H9 (cell line): ENCODE results near the gene CDH4. TPM values are rescaled to one million over a fixed set of nuclear protein-coding genes. Genes with fewer than 3 reads are reported as not detected.

Experiments used
- DNase-seq: peaks from one replicate; pipeline ENCODE4 v3.0.0-alpha.2; 2017
- H2AFZ ChIP-seq: one replicate; pipeline ENCODE4 v1.6.1; 2013; ENCODE audit warnings: mild to moderate bottlenecking, low read length, control low read depth, moderate library complexity
- H2AK5ac ChIP-seq: 2 replicates; pipeline ENCODE4 v1.6.1; 2013; ENCODE audit warnings: low read length, control low read depth, mixed read lengths; ENCODE audit not compliant: insufficient read length
- H2BK120ac ChIP-seq: one replicate; pipeline ENCODE4 v1.6.1; 2013; ENCODE audit warnings: low read depth, mild to moderate bottlenecking, low read length, control low read depth, inconsistent platforms; ENCODE audit not compliant: poor library complexity, severe bottlenecking
- H2BK12ac ChIP-seq: 2 replicates; pipeline ENCODE4 v1.6.1; 2013; ENCODE audit warnings: low read length, control low read depth, mixed read lengths, low read depth; ENCODE audit not compliant: insufficient read length
- H2BK15ac ChIP-seq: 2 replicates; pipeline ENCODE4 v1.6.1; 2013; ENCODE audit warnings: low read depth, low read length, control low read depth
- H2BK20ac ChIP-seq: one replicate; pipeline ENCODE4 v1.6.1; 2013; ENCODE audit warnings: low read depth, mild to moderate bottlenecking, low read length, control low read depth, inconsistent platforms; ENCODE audit not compliant: poor library complexity, severe bottlenecking
- H2BK5ac ChIP-seq: 2 replicates; pipeline ENCODE4 v1.6.1; 2013; ENCODE audit warnings: low read length, control low read depth, mixed read lengths; ENCODE audit not compliant: insufficient read length
- H3K14ac ChIP-seq: 2 replicates; pipeline ENCODE4 v1.6.1; 2013; ENCODE audit warnings: low read length, control low read depth; ENCODE audit not compliant: insufficient read depth
- H3K18ac ChIP-seq: 2 replicates; pipeline ENCODE4 v1.6.1; 2013; ENCODE audit warnings: low read depth, mild to moderate bottlenecking, mixed read lengths, low read length, control low read depth; ENCODE audit not compliant: insufficient read length
- H3K23ac ChIP-seq: 2 replicates; pipeline ENCODE4 v1.6.1; 2013; ENCODE audit warnings: low read length, control low read depth, mixed read lengths, low read depth; ENCODE audit not compliant: insufficient read length
- H3K23me2 ChIP-seq: 2 replicates; pipeline ENCODE4 v1.6.1; 2013; ENCODE audit warnings: low read depth, mild to moderate bottlenecking, mixed read lengths, low read length, control low read depth; ENCODE audit not compliant: insufficient read length, poor library complexity, severe bottlenecking
- H3K27ac ChIP-seq: 2 replicates; pipeline ENCODE4 v1.5.1; 2013; ENCODE audit warnings: low read length, control low read depth, mixed read lengths, low read depth; ENCODE audit not compliant: insufficient read length
- H3K27me3 ChIP-seq: 2 replicates; pipeline ENCODE4 v1.6.1; 2013; ENCODE audit warnings: low read length, control low read depth, inconsistent platforms; ENCODE audit not compliant: insufficient read depth
- H3K4ac ChIP-seq: 2 replicates; pipeline ENCODE4 v1.6.1; 2013; ENCODE audit warnings: low read depth, mild to moderate bottlenecking, control low read depth, inconsistent platforms, low read length, moderate library complexity
- H3K4me1 ChIP-seq: 2 replicates; pipeline ENCODE4 v1.6.1; 2013; ENCODE audit warnings: low read length, control low read depth, inconsistent platforms; ENCODE audit not compliant: insufficient read depth
- H3K4me2 ChIP-seq: 2 replicates; pipeline ENCODE4 v1.6.1; 2013; ENCODE audit warnings: low read length, control low read depth, mixed read lengths; ENCODE audit not compliant: insufficient read length, insufficient read depth
- H3K56ac ChIP-seq: 2 replicates; pipeline ENCODE4 v1.6.1; 2013; ENCODE audit warnings: low read depth, mild to moderate bottlenecking, mixed read lengths, low read length, control low read depth; ENCODE audit not compliant: insufficient read length
- H3K79me1 ChIP-seq: 2 replicates; pipeline ENCODE4 v1.6.1; 2013; ENCODE audit warnings: low read depth, mild to moderate bottlenecking, moderate library complexity, low read length, control low read depth, inconsistent platforms; ENCODE audit not compliant: insufficient read depth, poor library complexity, severe bottlenecking
- H3K79me2 ChIP-seq: 2 replicates; pipeline ENCODE4 v1.6.1; 2013; ENCODE audit warnings: low read length, control low read depth, inconsistent platforms; ENCODE audit not compliant: insufficient read depth
- H3K9ac ChIP-seq: 2 replicates; pipeline ENCODE4 v1.6.1; 2013; ENCODE audit warnings: low read length, control low read depth, mixed read lengths; ENCODE audit not compliant: insufficient read length; ENCODE audit errors: extremely low read depth
- H3K9me3 ChIP-seq: one replicate; pipeline ENCODE4 v1.6.1; 2013; ENCODE audit warnings: low read depth, low read length, inconsistent platforms; ENCODE audit not compliant: control insufficient read depth
- H3T11ph ChIP-seq: one replicate; pipeline ENCODE4 v1.6.1; 2013; ENCODE audit warnings: mild to moderate bottlenecking, low read length, control low read depth, inconsistent platforms
- H4K20me1 ChIP-seq: one replicate; pipeline ENCODE4 v1.6.1; 2013; ENCODE audit not compliant: control insufficient read depth, insufficient read length, insufficient read depth
- H4K5ac ChIP-seq: 2 replicates; pipeline ENCODE4 v1.6.1; 2013; ENCODE audit warnings: low read depth, mild to moderate bottlenecking, mixed read lengths, low read length, control low read depth; ENCODE audit not compliant: insufficient read length
- H4K8ac ChIP-seq: replicated peaks from 2 replicates; pipeline ENCODE4 v1.6.1; 2013; ENCODE audit warnings: low read length, control low read depth, mixed read lengths, low read depth; ENCODE audit not compliant: insufficient read length
- H4K91ac ChIP-seq: 2 replicates; pipeline ENCODE4 v1.6.1; 2013; ENCODE audit warnings: low read depth, mild to moderate bottlenecking, moderate library complexity, mixed read lengths, low read length, control low read depth; ENCODE audit not compliant: insufficient read length
- H3K27ac Mint-ChIP-seq, 3 experiments: 2 replicates in 2 of 3; 3 replicates in 1 of 3; pipeline ENCODE4 v1.8.0; 2020 to 2021; ENCODE audit warnings: mixed read lengths in 3 of 3, mild to moderate bottlenecking in 1 of 3, moderate library complexity in 1 of 3
- H3K27me3 Mint-ChIP-seq: 2 replicates; pipeline ENCODE4 v1.8.0; 2021; ENCODE audit warnings: low read depth, mild to moderate bottlenecking, moderate library complexity, mixed read lengths
- H3K36me3 Mint-ChIP-seq, 3 experiments: 2 replicates in 2 of 3; 3 replicates in 1 of 3; pipeline ENCODE4 v1.8.0; 2020 to 2021; ENCODE audit warnings: low read depth in 3 of 3, mixed read lengths in 3 of 3; ENCODE audit not compliant: insufficient read depth in 1 of 3
- H3K4me1 Mint-ChIP-seq, 2 experiments: 2 replicates each; pipeline ENCODE4 v1.8.0; 2020; ENCODE audit warnings: mixed read lengths in 2 of 2
- H3K4me3 Mint-ChIP-seq, 2 experiments: 2 replicates in 1 of 2; 3 replicates in 1 of 2; pipeline ENCODE4 v1.8.0; 2020 to 2021; ENCODE audit warnings: mild to moderate bottlenecking in 2 of 2, mixed read lengths in 2 of 2, moderate library complexity in 1 of 2
- H3K9me3 Mint-ChIP-seq, 2 experiments: 2 replicates in 1 of 2; 3 replicates in 1 of 2; pipeline ENCODE4 v1.8.0; 2020; ENCODE audit warnings: mild to moderate bottlenecking in 2 of 2, mixed read lengths in 2 of 2, moderate library complexity in 1 of 2
- CTCF ChIP-seq: fragments of 200-600 bp; sonication (generic); conservative IDR thresholded peaks from 3 replicates; pipeline ENCODE4 v1.8.0; 2021; ENCODE audit warnings: antibody characterized with exemption, mild to moderate bottlenecking
- WGBS: extraction: QIAGEN DNeasy Blood & Tissue Kit; methylation state at CpG from one replicate; pipeline ENCODE4 v1.1.7; 2013; ENCODE audit warnings: missing lambda C conversion rate, low lambda C conversion rate, mixed read lengths; ENCODE audit not compliant: insufficient read length; ENCODE audit errors: extremely low coverage; 5-methylcytosine and 5-hydroxymethylcytosine counted together
- total RNA-seq: library from RNA; stranded (reverse); gene quantifications from 2 replicates; pipeline ENCODE4 v1.2.1, GENCODE V29; 2021

CDH4 gene
- total RNA-seq, 1 experiment from 2014 or later, result 3.0 TPM

GRCh38 chr20:61205769-61206168 lies 46.3 kb upstream of the CDH4 start:
- Mint-ChIP-seq H3K27me3 (peaks cover 86% of the 10 kb centered on the region), H3K4me1 (no peaks in the 10 kb centered on the region), H3K36me3 (no peaks in the 10 kb centered on the region; a peak in 2 of 7 replicates), H3K9me3 (peaks cover 3 to 5% of the 10 kb centered on the region in 2 experiments; a peak in 4 of 5 replicates), H3K4me3 (no peak overlapping the region), H3K27ac (no peak overlapping the region)
- Histone ChIP-seq H4K91ac (no peak overlapping the region), H2BK120ac (no peak overlapping the region), H2BK5ac (no peak overlapping the region), H3K79me2 (no peaks in the 10 kb centered on the region), H2BK20ac (no peak overlapping the region), H3K9me3 (no peaks in the 10 kb centered on the region), H3K18ac (no peak overlapping the region), H3K9ac (no peak overlapping the region), H3K27ac (no peak overlapping the region), H3K27me3 (peaks cover 11% of the 10 kb centered on the region; the same call in 1 of the 2 replicates), H2BK15ac (no peak overlapping the region), H3K14ac (no peak overlapping the region), H3K4ac (no peak overlapping the region), H3K4me2 (no peak overlapping the region), H2AFZ (no peak overlapping the region), H2BK12ac (no peak overlapping the region), H4K8ac (no peak overlapping the region), H3K56ac (no peak overlapping the region), H3K4me1 (no peaks in the 10 kb centered on the region), H2AK5ac (no peak overlapping the region), H4K20me1 (no peaks in the 10 kb centered on the region), H3T11ph (no peak overlapping the region), H3K23me2 (no peaks in the 10 kb centered on the region), H3K79me1 (no peaks in the 10 kb centered on the region), H4K5ac (no peak overlapping the region), H3K23ac (no peak overlapping the region)
- no peak for DNase-seq
- WGBS, result no CpG with 5 or more reads among the region's 6 CpGs
- TF ChIP-seq CTCF, result no peak
